B cell (primary cell): ENCODE measurements around the gene PCGF3. TPM values are rescaled to one million over a fixed set of nuclear protein-coding genes. Genes with fewer than 3 reads are reported as not detected.
"Not testable (repeated sequence)": the region's sequence is repeated elsewhere in the genome, so short reads cannot be mapped to it uniquely, and the experiment has no call there.

Experiments used
- ATAC-seq: fragments of 200-7000 bp; cut with Tn5 transposase; one replicate; pipeline ENCODE4 v1.10.0; 2021; ENCODE audit warnings: low read depth, mild to moderate bottlenecking, moderate number of reproducible peaks, moderate library complexity
- CTCF ChIA-PET: fragments of 350-600 bp; sonication (Branson Sonifier 250); formaldehyde crosslinking; loops from one replicate; lab custom pipeline; 2021; ENCODE audit warnings: antibody characterized with exemption, inconsistent platforms; lab: Charles Lee
- POLR2A ChIA-PET: fragments of 350-600 bp; sonication (Branson Sonifier 250); formaldehyde crosslinking; loops from one replicate; lab custom pipeline; 2021; ENCODE audit warnings: antibody characterized with exemption; lab: Charles Lee
- DNase-seq: peaks from one replicate; pipeline ENCODE4 v3.0.0; 2013
- H2AFZ ChIP-seq: 2 replicates; pipeline ENCODE4 v1.6.1; 2012; ENCODE audit warnings: mild to moderate bottlenecking, low read depth, low read length; ENCODE audit not compliant: insufficient read depth, poor library complexity, severe bottlenecking
- H3K27ac ChIP-seq, 2 donors: 1 replicate in 1 of 2; 2 replicates in 1 of 2; pipeline ENCODE4 v1.5.1; 2012 to 2013; ENCODE audit warnings: low read length in 2 of 2, mild to moderate bottlenecking in 2 of 2, moderate library complexity in 1 of 2
- H3K27me3 ChIP-seq, 4 experiments: fragments of 200-600 bp in 1 of 4; sonication (generic) in 1 of 4; replicated peaks in 1 of 4; 1 replicate in 2 of 4; 2 replicates in 2 of 4; pipeline versions ENCODE4 v1.6.1 to v1.7.0; 2013 to 2016; ENCODE audit warnings: low read length in 3 of 4, mild to moderate bottlenecking in 2 of 4, mixed read lengths in 1 of 4, moderate library complexity in 1 of 4; ENCODE audit not compliant: insufficient read depth in 4 of 4, control insufficient read depth in 3 of 4; ENCODE audit errors: control extremely low read depth in 1 of 4
- H3K36me3 ChIP-seq, 2 experiments: replicated peaks in 1 of 2; 1 replicate in 1 of 2; 2 replicates in 1 of 2; pipeline versions ENCODE4 v1.6.1 to v1.7.1; 2013; ENCODE audit warnings: low read length in 1 of 2; ENCODE audit not compliant: insufficient read depth in 2 of 2, control insufficient read depth in 1 of 2; ENCODE audit errors: control extremely low read depth in 1 of 2, extremely low read depth in 1 of 2
- H3K4me1 ChIP-seq, 2 donors: fragments of 200-600 bp in 1 of 2; sonication (generic) in 1 of 2; 1 replicate in 1 of 2; 2 replicates in 1 of 2; pipeline versions ENCODE4 v1.5.1 to v1.6.1; 2013 to 2017; ENCODE audit warnings: low read length in 2 of 2; ENCODE audit not compliant: control insufficient read depth in 2 of 2, insufficient read depth in 2 of 2
- H3K4me2 ChIP-seq: replicated peaks from 2 replicates; pipeline ENCODE3; 2012; ENCODE audit warnings: mild to moderate bottlenecking, low read depth, low read length; ENCODE audit not compliant: poor library complexity, severe bottlenecking
- H3K4me3 ChIP-seq, 5 experiments: fragments of 200-600 bp in 1 of 5; sonication (generic) in 1 of 5; 1 replicate in 3 of 5; 2 replicates in 2 of 5; pipeline versions ENCODE4 v1.5.1 to v1.7.0; 2011 to 2016; ENCODE audit warnings: low read length in 4 of 5, mild to moderate bottlenecking in 4 of 5, low read depth in 2 of 5, control low read depth in 1 of 5, moderate library complexity in 1 of 5; ENCODE audit not compliant: insufficient read depth in 1 of 5; ENCODE audit errors: control extremely low read depth in 1 of 5, extremely low read depth in 1 of 5
- H3K79me2 ChIP-seq: fragments of 200-600 bp; sonication (generic); one replicate; pipeline ENCODE4 v1.6.0; 2016; ENCODE audit warnings: low read length; ENCODE audit not compliant: control insufficient read depth, insufficient read depth
- H3K9ac ChIP-seq: fragments of 200-600 bp; sonication (generic); 2 replicates; pipeline ENCODE4 v1.6.1; 2017; ENCODE audit warnings: mild to moderate bottlenecking, low read length, moderate library complexity
- H3K9me3 ChIP-seq, 3 donors: one replicate each; pipeline versions ENCODE4 v1.6.1 to v1.7.1; 2013; ENCODE audit warnings: low read length in 2 of 3; ENCODE audit not compliant: control insufficient read depth in 2 of 3, insufficient read depth in 1 of 3; ENCODE audit errors: control extremely low read depth in 1 of 3
- H4K20me1 ChIP-seq: 2 replicates; pipeline ENCODE4 v1.6.0; 2012; ENCODE audit warnings: mild to moderate bottlenecking, low read length; ENCODE audit not compliant: insufficient read depth, control insufficient read depth, poor library complexity, severe bottlenecking
- H3K27ac Mint-ChIP-seq: one replicate; pipeline ENCODE4 v1.8.0; 2021; ENCODE audit warnings: mixed read lengths
- H3K27me3 Mint-ChIP-seq: one replicate; pipeline ENCODE4 v1.8.0; 2021; ENCODE audit warnings: mixed read lengths
- H3K4me1 Mint-ChIP-seq: one replicate; pipeline ENCODE4 v1.8.0; 2021; ENCODE audit warnings: mixed read lengths
- H3K4me3 Mint-ChIP-seq: one replicate; pipeline ENCODE4 v1.8.0; 2021; ENCODE audit warnings: mixed read lengths
- H3K9me3 Mint-ChIP-seq: one replicate; pipeline ENCODE4 v1.8.0; 2022; ENCODE audit warnings: mixed read lengths; ENCODE audit not compliant: insufficient read depth
- EZH2 ChIP-seq: IDR thresholded peaks from 2 replicates; pipeline ENCODE4 v1.6.1; 2012; ENCODE audit warnings: borderline replicate concordance, low read depth, mild to moderate bottlenecking, moderate library complexity, low read length; ENCODE audit not compliant: insufficient read depth, poor library complexity, severe bottlenecking
- WGBS: methylation state at CpG from one replicate; pipeline ENCODE4 v1.1.5; 2013; ENCODE audit warnings: missing lambda C conversion rate; ENCODE audit not compliant: insufficient coverage; 5-methylcytosine and 5-hydroxymethylcytosine counted together
- intact Hi-C: fragments of 100-400 bp; cut with micrococcal nuclease; formaldehyde crosslinking; loops from one replicate; pipeline ENCODE4 v1.10.0; 2022
- polyA plus RNA-seq: library from polyadenylated mRNA; depleted of rRNA; stranded (reverse); fragments of >200 nt; gene quantifications from 2 replicates; pipeline ENCODE4 v1.2.3, GENCODE V29; 2012
- total RNA-seq, 2 donors: library from RNA; stranded (reverse); fragments of 120-200 nt in 1 of 2; gene quantifications; 1 replicate in 1 of 2; 2 replicates in 1 of 2; pipeline versions ENCODE4 v1.2.3 to v1.2.4, GENCODE V29; 2013 to 2022
- TF ChIP-seq, protein P1 (sequence below): fragments of 200-600 bp; IDR thresholded peaks from one replicate; pipeline ENCODE4 v1.8.0; 2022; ENCODE audit warnings: antibody characterized with exemption, mild to moderate bottlenecking

PCGF3 gene
- total and polyA plus RNA-seq, 2 donors (not counting 1 experiment from before 2014, with no cell fraction given), result 65.7 to 90.3 TPM

DNA sequence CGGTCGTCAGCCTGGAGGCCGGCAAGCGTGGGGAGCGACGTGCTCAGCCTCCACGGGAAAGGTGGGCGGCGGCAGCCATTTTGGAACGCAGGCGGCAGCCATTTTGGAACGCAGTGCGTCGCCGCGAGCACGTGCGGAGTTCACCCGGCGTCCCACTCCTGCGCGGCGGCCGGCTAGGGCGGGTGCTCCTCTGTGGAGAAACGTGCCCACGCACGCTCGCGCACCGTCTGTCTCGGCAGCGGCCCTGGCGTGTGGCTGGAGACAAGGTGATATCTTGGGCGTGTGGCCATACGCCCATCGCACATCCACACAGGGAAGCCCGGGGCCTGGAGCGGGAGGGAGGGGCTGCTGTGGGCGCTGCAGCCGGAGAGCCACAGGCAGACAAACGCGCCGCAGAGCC, 99.2 kb downstream of the PCGF3 start:
- Histone ChIP-seq H3K4me1 (no peaks in the 10 kb centered on the region), H3K79me2 (no peaks in the 10 kb centered on the region), H4K20me1 (no peaks in the 10 kb centered on the region), H3K27ac (no peak overlapping the region), H3K36me3 (no peaks in the 10 kb centered on the region), H3K27me3 (peaks cover 0 to 4% (median 0%) of the 10 kb centered on the region in 4 experiments), H2AFZ (no peak overlapping the region), H3K4me2 (no peak overlapping the region), H3K9me3 (peaks cover 0 to 18% (median 0%) of the 10 kb centered on the region in 3 donors), H3K4me3 (no peak overlapping the region), H3K9ac (no peak overlapping the region)
- CTCF ChIA-PET, result no interaction called here
- Mint-ChIP-seq H3K4me1 (no peaks in the 10 kb centered on the region), H3K27me3 (peaks cover 16% of the 10 kb centered on the region), H3K9me3 (peaks cover 5% of the 10 kb centered on the region), H3K4me3 (no peak overlapping the region), H3K27ac (no peak overlapping the region)
- TF ChIP-seq, protein P1, sequence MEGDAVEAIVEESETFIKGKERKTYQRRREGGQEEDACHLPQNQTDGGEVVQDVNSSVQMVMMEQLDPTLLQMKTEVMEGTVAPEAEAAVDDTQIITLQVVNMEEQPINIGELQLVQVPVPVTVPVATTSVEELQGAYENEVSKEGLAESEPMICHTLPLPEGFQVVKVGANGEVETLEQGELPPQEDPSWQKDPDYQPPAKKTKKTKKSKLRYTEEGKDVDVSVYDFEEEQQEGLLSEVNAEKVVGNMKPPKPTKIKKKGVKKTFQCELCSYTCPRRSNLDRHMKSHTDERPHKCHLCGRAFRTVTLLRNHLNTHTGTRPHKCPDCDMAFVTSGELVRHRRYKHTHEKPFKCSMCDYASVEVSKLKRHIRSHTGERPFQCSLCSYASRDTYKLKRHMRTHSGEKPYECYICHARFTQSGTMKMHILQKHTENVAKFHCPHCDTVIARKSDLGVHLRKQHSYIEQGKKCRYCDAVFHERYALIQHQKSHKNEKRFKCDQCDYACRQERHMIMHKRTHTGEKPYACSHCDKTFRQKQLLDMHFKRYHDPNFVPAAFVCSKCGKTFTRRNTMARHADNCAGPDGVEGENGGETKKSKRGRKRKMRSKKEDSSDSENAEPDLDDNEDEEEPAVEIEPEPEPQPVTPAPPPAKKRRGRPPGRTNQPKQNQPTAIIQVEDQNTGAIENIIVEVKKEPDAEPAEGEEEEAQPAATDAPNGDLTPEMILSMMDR, result no peak
- no peak for TF ChIP-seq EZH2
- POLR2A ChIA-PET, result no interaction called here
- intact Hi-C loops, result no loop called here
- no peak for ATAC-seq
- DNase-seq, result no peak
- 84% methylated on average over 41 of the region's 44 CpGs for WGBS

DNA sequence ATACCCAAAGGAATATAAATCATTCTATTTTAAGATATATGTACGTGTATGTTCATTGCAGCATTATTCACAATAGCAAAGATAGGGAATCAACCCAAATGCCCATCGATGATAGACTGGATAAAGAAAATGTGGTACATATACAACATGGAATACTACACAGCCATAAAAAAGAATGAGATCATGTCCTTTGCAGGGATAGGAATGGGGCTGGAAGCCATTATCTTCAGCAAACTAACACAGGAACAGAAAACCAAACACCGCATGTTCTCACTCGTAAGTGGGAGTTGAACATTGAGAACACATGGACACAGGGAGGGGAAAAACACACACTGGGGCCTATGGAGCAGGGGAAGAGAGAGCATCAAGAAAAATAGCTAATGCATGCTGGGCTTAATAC, 101.3 kb downstream of the PCGF3 start:
- H3K4me1 ChIP-seq, H3K27me3 ChIP-seq, H3K4me3 Mint-ChIP-seq, H3K36me3 ChIP-seq, H3K27ac Mint-ChIP-seq, H4K20me1 ChIP-seq, H3K9me3 Mint-ChIP-seq, POLR2A ChIA-PET, H3K4me2 ChIP-seq, H2AFZ ChIP-seq, DNase-seq, ATAC-seq, H3K4me3 ChIP-seq, CTCF ChIA-PET, H3K79me2 ChIP-seq, H3K4me1 Mint-ChIP-seq, intact Hi-C loops, H3K9ac ChIP-seq, H3K27ac ChIP-seq: not testable (repeated sequence)
- peaks cover 21% of the 10 kb centered on the region for H3K27me3 Mint-ChIP-seq
- peaks cover 0 to 13% (median 0%) of the 10 kb centered on the region in 3 donors for H3K9me3 ChIP-seq
- WGBS, result no CpG with 5 or more reads among the region's 4 CpGs
